ENCODE measurements around the gene SIGLEC9. TPM values are rescaled to one million over a fixed set of nuclear protein-coding genes. Genes with fewer than 3 reads are reported as not detected.

Gene SIGLEC9
- total RNA-seq, 1 donor from 2014 or later: 24.8 TPM

DNA sequence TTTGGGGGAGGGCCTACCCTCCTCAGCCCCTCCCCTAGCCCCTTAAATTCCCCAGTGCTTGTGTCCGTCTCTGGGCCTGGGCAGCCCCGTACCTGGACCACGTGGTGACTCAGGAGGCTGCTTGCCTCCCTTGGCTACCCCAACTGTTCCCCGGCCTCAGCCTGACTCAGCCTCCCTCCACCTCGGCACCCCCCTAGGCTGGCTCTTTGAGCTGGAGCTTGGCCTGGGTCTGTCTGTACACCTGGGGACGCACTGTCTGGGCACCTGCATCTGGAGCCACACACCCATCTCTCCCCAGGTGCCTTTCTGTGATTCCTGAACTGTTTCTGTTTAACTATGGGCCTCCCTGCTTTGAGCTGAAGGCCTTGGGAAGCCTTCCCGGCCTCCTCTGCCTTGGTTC is 40.2 kb upstream of the SIGLEC9 start:
- H3K4me3 ChIP-seq: no peak overlapping the region
- ATAC-seq: no peak
- DNase-seq: no peak
- H3K36me3 ChIP-seq: no peaks in the 10 kb centered on the region
- no peaks in the 10 kb centered on the region for H3K27me3 ChIP-seq (ENCODE audit: low read depth)
- no peak overlapping the region for H3K27ac ChIP-seq
- H3K4me1 ChIP-seq: no peaks in the 10 kb centered on the region
- no peaks in the 10 kb centered on the region for H3K9me3 ChIP-seq
- intact Hi-C loops (cut with DNase I): no loop called here
- TF ChIP-seq, protein P1, sequence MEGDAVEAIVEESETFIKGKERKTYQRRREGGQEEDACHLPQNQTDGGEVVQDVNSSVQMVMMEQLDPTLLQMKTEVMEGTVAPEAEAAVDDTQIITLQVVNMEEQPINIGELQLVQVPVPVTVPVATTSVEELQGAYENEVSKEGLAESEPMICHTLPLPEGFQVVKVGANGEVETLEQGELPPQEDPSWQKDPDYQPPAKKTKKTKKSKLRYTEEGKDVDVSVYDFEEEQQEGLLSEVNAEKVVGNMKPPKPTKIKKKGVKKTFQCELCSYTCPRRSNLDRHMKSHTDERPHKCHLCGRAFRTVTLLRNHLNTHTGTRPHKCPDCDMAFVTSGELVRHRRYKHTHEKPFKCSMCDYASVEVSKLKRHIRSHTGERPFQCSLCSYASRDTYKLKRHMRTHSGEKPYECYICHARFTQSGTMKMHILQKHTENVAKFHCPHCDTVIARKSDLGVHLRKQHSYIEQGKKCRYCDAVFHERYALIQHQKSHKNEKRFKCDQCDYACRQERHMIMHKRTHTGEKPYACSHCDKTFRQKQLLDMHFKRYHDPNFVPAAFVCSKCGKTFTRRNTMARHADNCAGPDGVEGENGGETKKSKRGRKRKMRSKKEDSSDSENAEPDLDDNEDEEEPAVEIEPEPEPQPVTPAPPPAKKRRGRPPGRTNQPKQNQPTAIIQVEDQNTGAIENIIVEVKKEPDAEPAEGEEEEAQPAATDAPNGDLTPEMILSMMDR (IDR thresholded peaks at IDR 0.05): no peak

GRCh38 chr19:51086153-51086850 is 38.4 kb upstream of the SIGLEC9 start:
- ATAC-seq: no peak

GRCh38 chr19:51089786-51090185 is 34.9 kb upstream of the SIGLEC9 start:
- H3K4me1 ChIP-seq: no peaks in the 10 kb centered on the region
- H3K27me3 ChIP-seq (ENCODE audit: low read depth): no peaks in the 10 kb centered on the region
- H3K9me3 ChIP-seq: no peaks in the 10 kb centered on the region
- H3K27ac ChIP-seq: no peak overlapping the region
- TF ChIP-seq, protein P1 (IDR thresholded peaks at IDR 0.05): no peak
- DNase-seq: peak; percentile 73
- peak; percentile 55 to 62 for ATAC-seq
- no peak overlapping the region for H3K4me3 ChIP-seq
- no peaks in the 10 kb centered on the region for H3K36me3 ChIP-seq
- intact Hi-C loops (cut with DNase I): no loop called here

More at GRCh38 chr19:51086153-51086850, 38.4 kb upstream of the SIGLEC9 start:
- no peaks in the 10 kb centered on the region for H3K36me3 ChIP-seq
- TF ChIP-seq, protein P1 (IDR thresholded peaks at IDR 0.05): no peak
- H3K27me3 ChIP-seq (ENCODE audit: low read depth): no peaks in the 10 kb centered on the region
- no peaks in the 10 kb centered on the region for H3K4me1 ChIP-seq
- intact Hi-C loops (cut with DNase I): no loop called here
- no peaks in the 10 kb centered on the region for H3K9me3 ChIP-seq
- DNase-seq: no peak
- H3K27ac ChIP-seq: no peak overlapping the region
- no peak overlapping the region for H3K4me3 ChIP-seq

DNA sequence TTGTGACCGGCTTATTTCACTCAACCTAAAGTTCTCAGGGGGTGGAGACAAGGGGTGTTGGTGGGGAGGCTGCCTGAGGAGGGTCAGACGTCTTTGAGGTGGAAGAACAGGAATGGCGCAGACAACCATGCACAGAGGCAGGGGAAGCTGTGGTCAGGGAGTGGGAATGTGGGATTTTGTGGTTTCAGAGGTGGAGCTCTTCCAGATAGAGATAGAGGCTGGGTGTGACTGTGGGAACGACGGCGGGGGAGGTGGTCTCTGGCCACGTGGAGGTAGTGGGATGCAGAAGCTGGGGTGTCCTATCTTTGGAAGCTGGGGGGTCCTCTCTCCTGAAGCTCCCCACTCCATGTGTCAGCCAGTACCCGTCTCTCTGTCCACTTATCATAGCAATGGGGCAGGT is 34.2 kb upstream of the SIGLEC9 start:
- H3K4me1 ChIP-seq: no peaks in the 10 kb centered on the region
- H3K27ac ChIP-seq: no peak overlapping the region
- H3K27me3 ChIP-seq (ENCODE audit: low read depth): no peaks in the 10 kb centered on the region
- DNase-seq (no peak), ATAC-seq (no peak)
- no peaks in the 10 kb centered on the region for H3K36me3 ChIP-seq
- H3K4me3 ChIP-seq: no peak overlapping the region
- no peaks in the 10 kb centered on the region for H3K9me3 ChIP-seq
- intact Hi-C loops (cut with DNase I): no loop called here
- TF ChIP-seq, protein P1 (IDR thresholded peaks at IDR 0.05): no peak

- H3K27ac ChIP-seq: no peak overlapping the region
- no peak for DNase-seq
- no peaks in the 10 kb centered on the region for H3K36me3 ChIP-seq
- no peak for ATAC-seq
- H3K4me3 ChIP-seq: no peak overlapping the region
- H3K9me3 ChIP-seq: no peaks in the 10 kb centered on the region
- TF ChIP-seq, protein P1 (IDR thresholded peaks at IDR 0.05): no peak
- no peaks in the 10 kb centered on the region for H3K4me1 ChIP-seq
- intact Hi-C loops (cut with DNase I): no loop called here
- no peaks in the 10 kb centered on the region for H3K27me3 ChIP-seq (ENCODE audit: low read depth)
Observed at GRCh38 chr19:51091126-51091525, 33.6 kb upstream of the SIGLEC9 start.
